ENCODE data around the gene PEX1. TPM values are rescaled to one million over a fixed set of nuclear protein-coding genes. Genes with fewer than 3 reads are reported as not detected.

Gene PEX1
- total and polyA plus RNA-seq, 9 of the 15 experiments (the other 6 are each of a cell fraction or from before 2014, with no cell fraction given), result 9.4 to 32.2 (median 19.9) TPM

GRCh38 chr7:92456236-92456635, 72.1 kb downstream of the PEX1 start (continued):
- TF ChIP-seq, protein P1, sequence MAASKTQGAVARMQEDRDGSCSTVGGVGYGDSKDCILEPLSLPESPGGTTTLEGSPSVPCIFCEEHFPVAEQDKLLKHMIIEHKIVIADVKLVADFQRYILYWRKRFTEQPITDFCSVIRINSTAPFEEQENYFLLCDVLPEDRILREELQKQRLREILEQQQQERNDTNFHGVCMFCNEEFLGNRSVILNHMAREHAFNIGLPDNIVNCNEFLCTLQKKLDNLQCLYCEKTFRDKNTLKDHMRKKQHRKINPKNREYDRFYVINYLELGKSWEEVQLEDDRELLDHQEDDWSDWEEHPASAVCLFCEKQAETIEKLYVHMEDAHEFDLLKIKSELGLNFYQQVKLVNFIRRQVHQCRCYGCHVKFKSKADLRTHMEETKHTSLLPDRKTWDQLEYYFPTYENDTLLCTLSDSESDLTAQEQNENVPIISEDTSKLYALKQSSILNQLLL (CRISPR knock-in tag; IDR thresholded peaks at IDR 0.05; ENCODE audit: borderline replicate concordance), result no peak
- TF ChIP-seq ZNF124 (CRISPR knock-in tag; IDR thresholded peaks at IDR 0.05) (no peak), SRSF9 (IDR thresholded peaks at IDR 0.05; ENCODE audit: borderline replicate concordance, low read depth, low read length) (no peak), TAF1 (IDR thresholded peaks at IDR 0.05; ENCODE audit: control insufficient read depth, extremely low read depth, insufficient read depth, low read length, severe bottlenecking) (no peak), ZFP1 (CRISPR knock-in tag; IDR thresholded peaks at IDR 0.05) (no peak), U2AF1 (optimal IDR thresholded peaks at IDR 0.05; ENCODE audit: low read depth, low read length) (no peak), POLR2G (IDR thresholded peaks at IDR 0.05; ENCODE audit: low read depth, low read length) (no peak), MNT (conservative IDR thresholded peaks at IDR 0.05) (no peak), NFIC (IDR thresholded peaks at IDR 0.05) (no peak), ZBTB12 (CRISPR knock-in tag; IDR thresholded peaks at IDR 0.05) (no peak), MAFK (IDR thresholded peaks at IDR 0.05; ENCODE audit: low read length) (no peak), CBFA2T2 (conservative IDR thresholded peaks at IDR 0.05) (no peak), CHD2 (IDR thresholded peaks at IDR 0.05; ENCODE audit: low read depth, low read length) (no peak)

All from K562 (cell line).